Type B pancreatic cell (in vitro differentiated cells): ENCODE data around the gene EFCAB13. TPM values are rescaled to one million over a fixed set of nuclear protein-coding genes. Genes with fewer than 3 reads are reported as not detected.
A peak's percentile ranks its signal among the peaks of the same experiment; 100 is the strongest.
"Not testable (repeated sequence)": the region's sequence is repeated elsewhere in the genome, so short reads cannot be mapped to it uniquely, and the experiment has no call there.

Experiments
- DNase-seq: peaks from one replicate; pipeline ENCODE4 v3.0.0; 2021; ENCODE audit warnings: mixed read lengths; ENCODE audit not compliant: unreplicated experiment; ENCODE audit errors: extremely low spot score
- H3K27ac Mint-ChIP-seq: 2 replicates; pipeline ENCODE4 v1.8.0; 2021; ENCODE audit warnings: mild to moderate bottlenecking, mixed read lengths
- H3K27me3 Mint-ChIP-seq: 2 replicates; pipeline ENCODE4 v1.8.0; 2021; ENCODE audit warnings: mixed read lengths
- H3K36me3 Mint-ChIP-seq: 2 replicates; pipeline ENCODE4 v1.8.0; 2021; ENCODE audit warnings: mixed read lengths
- H3K4me1 Mint-ChIP-seq: one replicate; pipeline ENCODE4 v1.8.0; 2021; ENCODE audit warnings: mixed read lengths; ENCODE audit not compliant: unreplicated experiment
- H3K4me3 Mint-ChIP-seq: 2 replicates; pipeline ENCODE4 v1.8.0; 2021; ENCODE audit warnings: mild to moderate bottlenecking, mixed read lengths
- H3K9me3 Mint-ChIP-seq: 2 replicates; pipeline ENCODE4 v1.8.0; 2021; ENCODE audit warnings: mixed read lengths
- CTCF ChIP-seq: fragments of 200-600 bp; sonication (generic); conservative IDR thresholded peaks from 2 replicates; pipeline ENCODE4 v1.5.0; 2021; ENCODE audit warnings: antibody characterized with exemption, mild to moderate bottlenecking
- total RNA-seq: library from RNA; stranded (reverse); gene quantifications from 2 replicates; pipeline ENCODE4 v1.2.1, GENCODE V29; 2021; ENCODE audit warnings: low replicate concordance

EFCAB13 gene
- total RNA-seq, 1 donor from 2014 or later, result 4.4 TPM

- Mint-ChIP-seq H3K36me3 (no peaks in the 10 kb centered on the region), H3K27ac (no peak overlapping the region), H3K4me3 (no peak overlapping the region), H3K9me3 (no peaks in the 10 kb centered on the region), H3K27me3 (no peaks in the 10 kb centered on the region), H3K4me1 (no peaks in the 10 kb centered on the region)
- DNase-seq, result no peak
- no peak for TF ChIP-seq CTCF
These were observed 90.1 kb downstream of the EFCAB13 start for GRCh38 chr17:47413872-47414271.

- no peak overlapping the region for H3K4me3 Mint-ChIP-seq
- H3K9me3 Mint-ChIP-seq, result no peaks in the 10 kb centered on the region
- DNase-seq, result no peak
- no peaks in the 10 kb centered on the region for H3K27me3 Mint-ChIP-seq
- TF ChIP-seq CTCF, result no peak
- no peaks in the 10 kb centered on the region for H3K36me3 Mint-ChIP-seq
- no peaks in the 10 kb centered on the region for H3K4me1 Mint-ChIP-seq
- no peak overlapping the region for H3K27ac Mint-ChIP-seq
These were observed 90.9 kb downstream of the EFCAB13 start for GRCh38 chr17:47414612-47415011.

GRCh38 chr17:47423406-47424295 is 99.9 kb downstream of the EFCAB13 start:
- H3K27ac Mint-ChIP-seq, result no peak overlapping the region
- no peak for DNase-seq
- peaks cover 25% of the 10 kb centered on the region for H3K27me3 Mint-ChIP-seq
- no peaks in the 10 kb centered on the region for H3K4me1 Mint-ChIP-seq
- peaks cover 4% of the 10 kb centered on the region for H3K9me3 Mint-ChIP-seq
- peaks cover 26% of the 10 kb centered on the region for H3K36me3 Mint-ChIP-seq
- TF ChIP-seq CTCF, result no peak
- H3K4me3 Mint-ChIP-seq, result peak overlapping the region; percentile 82

GRCh38 chr17:47425233-47425632 is 101.5 kb downstream of the EFCAB13 start:
- not testable (repeated sequence) for H3K27ac Mint-ChIP-seq, H3K4me1 Mint-ChIP-seq, H3K9me3 Mint-ChIP-seq, DNase-seq
- Mint-ChIP-seq H3K4me3 (peak overlapping the region; percentile 44), H3K36me3 (peaks cover 26% of the 10 kb centered on the region), H3K27me3 (peaks cover 25% of the 10 kb centered on the region)

- H3K9me3 Mint-ChIP-seq, H3K27ac Mint-ChIP-seq, DNase-seq, H3K4me1 Mint-ChIP-seq, H3K4me3 Mint-ChIP-seq: not testable (repeated sequence)
- peaks cover 25% of the 10 kb centered on the region for H3K27me3 Mint-ChIP-seq
- H3K36me3 Mint-ChIP-seq, result peaks cover 26% of the 10 kb centered on the region
These were observed 102.3 kb downstream of the EFCAB13 start for GRCh38 chr17:47425887-47426635.

GRCh38 chr17:47427985-47428384 is 104.2 kb downstream of the EFCAB13 start:
- Mint-ChIP-seq H3K36me3 (peaks cover 23% of the 10 kb centered on the region), H3K27me3 (peaks cover 20% of the 10 kb centered on the region), H3K4me1 (no peaks in the 10 kb centered on the region), H3K27ac (no peak overlapping the region), H3K9me3 (peaks cover 4% of the 10 kb centered on the region), H3K4me3 (no peak overlapping the region)
- TF ChIP-seq CTCF, result no peak
- no peak for DNase-seq

GRCh38 chr17:47432240-47432639 is 108.5 kb downstream of the EFCAB13 start:
- H3K4me1 Mint-ChIP-seq, H3K27ac Mint-ChIP-seq, H3K27me3 Mint-ChIP-seq, H3K4me3 Mint-ChIP-seq, DNase-seq: not testable (repeated sequence)
- H3K36me3 Mint-ChIP-seq, result peaks cover 21% of the 10 kb centered on the region
- peaks cover 16% of the 10 kb centered on the region for H3K9me3 Mint-ChIP-seq
